22Rv1 (cell line): ENCODE data around the gene DCHS1.
A peak's percentile ranks its signal among the peaks of the same experiment; 100 is the strongest.

Experiments
- H3K27ac ChIP-seq: fragments of 450-650 bp; 2 replicates; pipeline ENCODE4 v1.5.1; 2017
- ZFX ChIP-seq: fragments of 450-650 bp; IDR thresholded peaks from 2 replicates; pipeline ENCODE4 v1.6.1; 2017; ENCODE audit warnings: antibody characterized with exemption, borderline replicate concordance
- TF ChIP-seq, protein P1 (sequence below): fragments of 450-650 bp; IDR thresholded peaks from 2 replicates; pipeline ENCODE4 v1.5.1; 2017; ENCODE audit warnings: mild to moderate bottlenecking

The DCHS1 gene

GRCh38 chr11:6640985-6641701 lies 14.5 kb downstream of the DCHS1 start:
- no peak for TF ChIP-seq ZFX
- TF ChIP-seq, protein P1, sequence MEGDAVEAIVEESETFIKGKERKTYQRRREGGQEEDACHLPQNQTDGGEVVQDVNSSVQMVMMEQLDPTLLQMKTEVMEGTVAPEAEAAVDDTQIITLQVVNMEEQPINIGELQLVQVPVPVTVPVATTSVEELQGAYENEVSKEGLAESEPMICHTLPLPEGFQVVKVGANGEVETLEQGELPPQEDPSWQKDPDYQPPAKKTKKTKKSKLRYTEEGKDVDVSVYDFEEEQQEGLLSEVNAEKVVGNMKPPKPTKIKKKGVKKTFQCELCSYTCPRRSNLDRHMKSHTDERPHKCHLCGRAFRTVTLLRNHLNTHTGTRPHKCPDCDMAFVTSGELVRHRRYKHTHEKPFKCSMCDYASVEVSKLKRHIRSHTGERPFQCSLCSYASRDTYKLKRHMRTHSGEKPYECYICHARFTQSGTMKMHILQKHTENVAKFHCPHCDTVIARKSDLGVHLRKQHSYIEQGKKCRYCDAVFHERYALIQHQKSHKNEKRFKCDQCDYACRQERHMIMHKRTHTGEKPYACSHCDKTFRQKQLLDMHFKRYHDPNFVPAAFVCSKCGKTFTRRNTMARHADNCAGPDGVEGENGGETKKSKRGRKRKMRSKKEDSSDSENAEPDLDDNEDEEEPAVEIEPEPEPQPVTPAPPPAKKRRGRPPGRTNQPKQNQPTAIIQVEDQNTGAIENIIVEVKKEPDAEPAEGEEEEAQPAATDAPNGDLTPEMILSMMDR, result no peak
- H3K27ac ChIP-seq, result no peak overlapping the region

DNA sequence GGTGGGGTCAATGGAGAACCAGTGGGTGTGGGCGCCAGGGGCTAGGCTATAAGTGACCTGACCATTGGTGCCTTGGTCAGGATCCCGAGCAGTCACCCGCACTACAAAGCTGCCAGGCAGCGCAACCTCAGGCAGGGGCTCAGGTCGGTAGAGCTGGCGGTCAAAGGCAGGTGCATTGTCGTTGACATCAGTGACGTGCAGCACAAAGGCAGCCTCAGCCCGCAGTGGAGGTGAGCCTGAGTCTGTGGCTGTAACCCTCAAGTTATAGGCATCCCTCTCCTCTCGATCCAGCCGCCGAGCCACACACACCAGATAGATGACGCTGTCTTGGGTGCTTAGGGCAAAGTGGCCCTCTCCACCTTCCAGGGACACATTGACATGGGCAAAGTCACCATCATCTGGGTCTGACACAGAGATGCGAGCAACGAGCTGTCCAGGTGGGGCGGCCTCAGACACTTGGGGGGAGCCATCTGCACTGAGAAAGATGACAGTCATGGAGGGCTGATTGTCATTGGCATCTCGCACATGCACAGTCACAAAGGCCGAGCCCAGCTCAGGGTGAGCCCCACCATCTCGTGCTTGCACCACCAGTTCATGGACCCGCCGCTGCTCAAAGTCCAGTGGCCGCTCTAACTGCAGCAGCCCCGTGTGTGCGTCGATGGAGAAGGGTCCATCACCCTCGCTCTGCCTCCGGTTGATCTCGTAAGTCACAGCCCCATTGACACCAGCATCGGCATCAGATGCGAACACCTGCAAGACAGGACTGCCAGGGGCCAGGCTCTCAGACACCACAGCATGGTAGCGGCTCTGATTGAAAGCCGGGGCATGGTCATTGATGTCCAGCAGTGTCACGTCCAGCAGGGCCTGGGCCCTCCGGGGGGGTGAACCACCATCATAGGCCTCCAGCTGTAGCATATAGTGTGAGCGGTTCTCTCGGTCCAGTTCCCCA lies 15.3 kb downstream of the DCHS1 start:
- no peak for TF ChIP-seq ZFX
- TF ChIP-seq, protein P1, result no peak

DNA sequence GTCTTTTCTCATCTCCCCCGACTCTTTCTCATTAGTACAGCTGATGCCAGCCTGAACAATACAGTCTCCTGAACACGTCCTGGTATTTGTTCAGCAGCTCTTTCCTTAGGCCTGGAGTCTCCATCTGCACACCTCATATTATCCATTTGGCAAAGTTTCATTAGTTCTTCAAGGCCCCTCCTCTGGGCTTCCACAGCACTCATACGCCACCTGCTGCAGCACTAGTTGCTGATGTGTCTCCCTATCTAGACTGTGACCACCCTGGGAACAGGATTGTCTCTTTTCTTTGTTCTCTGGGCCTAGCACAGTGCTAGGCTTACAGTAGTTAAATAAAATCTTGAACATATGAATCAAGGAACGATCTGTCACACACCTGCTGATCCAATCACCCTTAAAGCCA lies 17.2 kb downstream of the DCHS1 start:
- H3K27ac ChIP-seq, result 0 out of 2 replicates have a peak overlapping the region, but pooled peaks have one; percentile 9
- TF ChIP-seq, protein P1, result no peak
- no peak for TF ChIP-seq ZFX

More for the DNA sequence above, 15.3 kb downstream of the DCHS1 start:
- H3K27ac ChIP-seq, result no peak overlapping the region

DNA sequence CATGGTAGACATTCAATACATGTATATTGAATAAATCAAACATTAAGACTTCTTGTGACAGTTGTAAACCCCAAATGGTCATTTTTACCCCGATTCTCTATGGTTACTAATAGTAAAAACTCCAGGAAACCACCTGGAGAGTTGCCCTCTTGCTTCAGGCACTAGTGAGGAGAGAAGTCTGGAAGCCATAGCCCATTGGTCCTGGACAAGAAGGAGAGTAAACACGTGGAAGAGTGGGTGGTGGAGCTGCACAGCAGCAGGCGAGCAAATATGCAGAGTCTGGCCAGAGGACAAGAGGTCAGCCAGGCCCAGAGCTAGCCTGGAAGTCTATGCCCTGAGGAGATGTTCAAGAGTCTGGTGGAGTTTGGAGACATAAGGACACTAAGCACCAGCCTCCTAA lies 17.7 kb downstream of the DCHS1 start:
- TF ChIP-seq, protein P1, result no peak
- TF ChIP-seq ZFX, result no peak
- 0 out of 2 replicates have a peak overlapping the region, but pooled peaks have one; percentile 9 for H3K27ac ChIP-seq

DNA sequence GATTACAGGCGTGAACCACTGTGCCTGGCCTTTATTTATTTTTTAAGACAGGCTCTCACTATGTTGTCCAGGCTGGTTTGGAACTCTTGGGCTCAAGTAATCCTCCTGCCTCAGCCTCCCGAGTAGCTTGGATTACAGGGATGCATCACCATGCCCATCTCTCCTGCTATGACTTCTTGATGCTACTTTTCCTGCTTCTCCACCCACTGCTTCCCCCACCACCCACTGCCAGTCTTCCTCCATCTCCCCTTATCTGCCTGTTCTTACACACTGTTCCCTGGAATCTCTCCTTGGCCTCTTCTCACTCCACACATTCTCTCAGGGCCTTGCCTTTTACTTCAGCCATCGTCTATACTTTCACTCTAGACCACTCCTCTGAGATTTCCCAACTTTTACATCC lies 19.1 kb downstream of the DCHS1 start:
- TF ChIP-seq, protein P1, result no peak
- TF ChIP-seq ZFX, result no peak
- H3K27ac ChIP-seq, result no peak overlapping the region

DNA sequence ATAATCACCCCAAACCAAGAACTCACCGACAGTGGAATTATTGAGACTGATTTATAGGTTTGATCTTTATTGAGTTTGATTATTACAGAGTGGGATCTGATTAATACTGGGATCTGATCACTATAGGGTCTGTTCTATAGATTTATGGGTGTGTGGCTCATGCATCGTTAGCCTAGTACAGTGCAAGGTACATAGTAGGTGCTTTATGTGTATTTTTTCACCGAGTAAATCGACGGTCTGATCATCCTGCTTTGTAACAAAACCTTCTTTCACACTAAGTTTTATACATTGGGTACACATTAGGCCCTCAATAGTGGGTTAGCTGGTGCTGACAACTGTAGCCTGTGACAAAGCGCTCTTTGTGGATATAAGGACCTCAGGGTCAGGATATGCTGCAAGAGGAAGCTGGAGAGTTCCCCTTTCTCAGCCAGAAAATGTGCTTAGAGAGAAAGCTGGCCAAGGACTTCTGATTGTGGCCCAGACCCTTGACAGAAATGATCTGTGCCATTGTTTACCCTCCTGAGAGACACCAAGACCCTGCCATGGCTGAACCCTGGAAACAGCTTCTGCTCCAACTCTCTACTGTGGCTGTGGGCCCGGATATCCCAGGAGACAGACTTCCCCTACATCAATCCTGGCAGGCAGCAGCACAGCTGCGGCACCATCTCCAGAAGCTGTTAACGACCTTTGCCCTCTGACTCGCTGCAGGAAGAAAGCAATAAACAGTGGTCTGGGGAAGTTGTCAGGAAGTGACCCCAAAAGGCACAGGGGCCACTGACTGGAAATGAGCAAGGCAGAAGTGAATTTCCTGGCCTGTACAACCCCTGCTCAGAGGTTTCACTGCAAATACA lies 20.3 kb downstream of the DCHS1 start:
- no peak for TF ChIP-seq ZFX
- TF ChIP-seq, protein P1, result no peak
- no peak overlapping the region for H3K27ac ChIP-seq
